WTC11 (cell line): ENCODE results near the gene MEIS2. TPM values are rescaled to one million over a fixed set of nuclear protein-coding genes. Genes with fewer than 3 reads are reported as not detected.

Experiments used
- ATAC-seq: fragments of 200-7000 bp; cut with Tn5 transposase; 2 replicates; pipeline ENCODE4 v1.10.0; 2021; ENCODE audit warnings: mild to moderate bottlenecking, moderate library complexity
- CTCF ChIA-PET: fragments of 300-600 bp; sonication (Branson Sonifier 250); formaldehyde crosslinking; loops from one replicate; lab custom pipeline; 2021; ENCODE audit warnings: antibody characterized with exemption; lab: Charles Lee
- POLR2A ChIA-PET: fragments of 350-600 bp; sonication (Branson Sonifier 250); formaldehyde crosslinking; loops from one replicate; lab custom pipeline; 2021; ENCODE audit warnings: antibody characterized with exemption; lab: Charles Lee
- DNase-seq: peaks from one replicate; pipeline ENCODE4 v3.0.0; 2021; ENCODE audit warnings: low spot score
- H3K27ac Mint-ChIP-seq: 2 replicates; pipeline ENCODE4 v1.8.0; 2021; ENCODE audit warnings: mixed read lengths
- H3K27me3 Mint-ChIP-seq: 2 replicates; pipeline ENCODE4 v1.8.0; 2021; ENCODE audit warnings: low read depth, mild to moderate bottlenecking, moderate library complexity, mixed read lengths
- H3K36me3 Mint-ChIP-seq: 2 replicates; pipeline ENCODE4 v1.8.0; 2021; ENCODE audit warnings: mixed read lengths
- H3K4me1 Mint-ChIP-seq: 2 replicates; pipeline ENCODE4 v1.8.0; 2022; ENCODE audit warnings: mixed read lengths
- H3K4me3 Mint-ChIP-seq: 2 replicates; pipeline ENCODE4 v1.8.0; 2021; ENCODE audit warnings: mild to moderate bottlenecking, moderate library complexity, mixed read lengths
- H3K9me3 Mint-ChIP-seq: 2 replicates; pipeline ENCODE4 v1.8.0; 2021; ENCODE audit warnings: mixed read lengths
- CBFB ChIP-seq: sonication (generic); formaldehyde crosslinking; IDR thresholded peaks from 2 replicates; pipeline ENCODE4 v1.8.1; 2022; ENCODE audit warnings: mild to moderate bottlenecking, low read depth, missing genetic modification reagents
- E2F5 ChIP-seq: sonication (generic); formaldehyde crosslinking; IDR thresholded peaks from 2 replicates; pipeline ENCODE4 v1.8.1; 2022; ENCODE audit warnings: mild to moderate bottlenecking, moderate library complexity, missing genetic modification reagents
- FOXJ3 ChIP-seq: sonication (generic); formaldehyde crosslinking; IDR thresholded peaks from 2 replicates; pipeline ENCODE4 v1.9.0; 2021; ENCODE audit warnings: missing genetic modification reagents, mild to moderate bottlenecking, borderline replicate concordance
- NFE2L1 ChIP-seq: sonication (generic); formaldehyde crosslinking; IDR thresholded peaks from 2 replicates; pipeline ENCODE4 v1.8.1; 2023; ENCODE audit warnings: missing genetic modification reagents
- SMAD3 ChIP-seq: sonication (generic); formaldehyde crosslinking; IDR thresholded peaks from 2 replicates; pipeline ENCODE4 v1.8.0; 2022; ENCODE audit warnings: missing genetic modification reagents, mild to moderate bottlenecking, borderline replicate concordance
- SMAD4 ChIP-seq: sonication (generic); formaldehyde crosslinking; IDR thresholded peaks from 2 replicates; pipeline ENCODE4 v1.8.0; 2022; ENCODE audit warnings: mild to moderate bottlenecking, missing genetic modification reagents
- TEAD1 ChIP-seq: sonication (generic); formaldehyde crosslinking; IDR thresholded peaks from 2 replicates; pipeline ENCODE4 v1.8.0; 2022; ENCODE audit warnings: mild to moderate bottlenecking, missing genetic modification reagents
- TP53 ChIP-seq: sonication (generic); formaldehyde crosslinking; IDR thresholded peaks from 2 replicates; pipeline ENCODE4 v1.8.1; 2023; ENCODE audit warnings: mild to moderate bottlenecking, missing genetic modification reagents
- USF2 ChIP-seq: sonication (generic); formaldehyde crosslinking; IDR thresholded peaks from 2 replicates; pipeline ENCODE4 v1.8.1; 2023; ENCODE audit warnings: mild to moderate bottlenecking, missing genetic modification reagents, moderate library complexity
- ZNF281 ChIP-seq: sonication (generic); formaldehyde crosslinking; IDR thresholded peaks from 2 replicates; pipeline ENCODE4 v1.8.0; 2023; ENCODE audit warnings: mild to moderate bottlenecking, missing genetic modification reagents
- ZNF512 ChIP-seq: sonication (generic); formaldehyde crosslinking; IDR thresholded peaks from 2 replicates; pipeline ENCODE4 v1.8.1; 2022; ENCODE audit warnings: missing genetic modification reagents, borderline replicate concordance
- total RNA-seq: library from RNA; stranded (reverse); gene quantifications from 3 replicates; pipeline ENCODE4 v1.2.3, GENCODE V29; 2021
- TF ChIP-seq, protein P1 (sequence below): sonication (generic); formaldehyde crosslinking; IDR thresholded peaks from 2 replicates; pipeline ENCODE4 v1.8.1; 2023; ENCODE audit warnings: mild to moderate bottlenecking, moderate library complexity, missing genetic modification reagents
- TF ChIP-seq, protein P2 (sequence below): sonication (generic); formaldehyde crosslinking; IDR thresholded peaks from 2 replicates; pipeline ENCODE4 v1.8.0; 2023; ENCODE audit warnings: missing genetic modification reagents, mild to moderate bottlenecking, borderline replicate concordance
- TF ChIP-seq, protein P3 (sequence below): sonication (generic); formaldehyde crosslinking; IDR thresholded peaks from 2 replicates; pipeline ENCODE4 v1.8.0; 2022; ENCODE audit warnings: mild to moderate bottlenecking, missing genetic modification reagents

Gene MEIS2
- total RNA-seq, 1 experiment from 2014 or later, result 0.57 TPM

DNA sequence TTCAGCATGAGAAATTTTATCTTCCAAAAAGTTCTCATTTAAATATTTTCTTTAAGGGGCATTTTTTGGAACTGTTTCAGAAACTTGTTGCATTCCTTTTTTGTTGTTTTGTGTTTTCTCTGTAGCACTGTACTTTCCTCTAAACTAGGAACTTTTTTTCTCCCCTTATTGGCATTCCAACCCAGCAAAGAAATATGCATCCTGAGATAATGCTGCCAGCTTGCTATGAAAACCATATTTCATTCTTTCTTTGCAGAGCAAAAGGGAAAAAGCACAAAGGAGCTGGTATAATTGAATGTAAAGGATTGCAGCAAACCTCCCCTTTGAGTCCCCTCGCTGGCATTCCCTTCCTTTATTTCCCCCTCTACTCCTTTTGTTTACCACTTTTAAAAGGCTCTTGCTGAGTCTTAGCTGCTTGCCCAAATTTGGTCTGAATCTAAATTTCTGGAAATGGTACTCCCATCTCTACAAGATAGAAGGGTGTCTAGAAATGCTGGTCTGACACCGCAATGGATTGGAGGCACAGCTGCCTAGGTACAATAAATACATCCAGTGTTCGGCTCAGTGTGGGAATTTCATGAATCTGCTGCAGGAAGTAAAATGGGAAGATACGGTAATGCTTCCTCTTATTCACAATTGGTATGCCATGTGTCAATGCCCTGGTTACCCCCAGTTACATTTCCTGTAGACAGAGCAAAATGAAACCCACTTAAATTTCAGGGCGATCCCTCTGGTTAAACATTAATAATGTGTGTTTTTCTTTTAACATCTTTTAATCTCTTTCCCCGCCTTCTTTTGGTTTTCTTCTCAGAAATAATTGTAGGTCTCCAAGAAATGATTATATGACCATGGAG is 156.6 kb downstream of the MEIS2 start:
- DNase-seq (no peak), ATAC-seq (no peak)
- Mint-ChIP-seq H3K27me3 (no peaks in the 10 kb centered on the region), H3K36me3 (no peaks in the 10 kb centered on the region), H3K4me1 (peaks cover 22% of the 10 kb centered on the region), H3K9me3 (no peaks in the 10 kb centered on the region), H3K27ac (no peak overlapping the region), H3K4me3 (no peak overlapping the region)
- ChIA-PET POLR2A (no interaction called here), CTCF (no interaction called here)
- TF ChIP-seq, protein P1, sequence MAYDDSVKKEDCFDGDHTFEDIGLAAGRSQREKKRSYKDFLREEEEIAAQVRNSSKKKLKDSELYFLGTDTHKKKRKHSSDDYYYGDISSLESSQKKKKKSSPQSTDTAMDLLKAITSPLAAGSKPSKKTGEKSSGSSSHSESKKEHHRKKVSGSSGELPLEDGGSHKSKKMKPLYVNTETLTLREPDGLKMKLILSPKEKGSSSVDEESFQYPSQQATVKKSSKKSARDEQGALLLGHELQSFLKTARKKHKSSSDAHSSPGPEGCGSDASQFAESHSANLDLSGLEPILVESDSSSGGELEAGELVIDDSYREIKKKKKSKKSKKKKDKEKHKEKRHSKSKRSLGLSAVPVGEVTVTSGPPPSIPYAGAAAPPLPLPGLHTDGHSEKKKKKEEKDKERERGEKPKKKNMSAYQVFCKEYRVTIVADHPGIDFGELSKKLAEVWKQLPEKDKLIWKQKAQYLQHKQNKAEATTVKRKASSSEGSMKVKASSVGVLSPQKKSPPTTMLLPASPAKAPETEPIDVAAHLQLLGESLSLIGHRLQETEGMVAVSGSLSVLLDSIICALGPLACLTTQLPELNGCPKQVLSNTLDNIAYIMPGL (CRISPR knock-in tag), result no peak
- TF ChIP-seq USF2 (CRISPR knock-in tag) (no peak), ZNF512 (no peak), NFE2L1 (CRISPR knock-in tag) (no peak)
- TF ChIP-seq, protein P2, sequence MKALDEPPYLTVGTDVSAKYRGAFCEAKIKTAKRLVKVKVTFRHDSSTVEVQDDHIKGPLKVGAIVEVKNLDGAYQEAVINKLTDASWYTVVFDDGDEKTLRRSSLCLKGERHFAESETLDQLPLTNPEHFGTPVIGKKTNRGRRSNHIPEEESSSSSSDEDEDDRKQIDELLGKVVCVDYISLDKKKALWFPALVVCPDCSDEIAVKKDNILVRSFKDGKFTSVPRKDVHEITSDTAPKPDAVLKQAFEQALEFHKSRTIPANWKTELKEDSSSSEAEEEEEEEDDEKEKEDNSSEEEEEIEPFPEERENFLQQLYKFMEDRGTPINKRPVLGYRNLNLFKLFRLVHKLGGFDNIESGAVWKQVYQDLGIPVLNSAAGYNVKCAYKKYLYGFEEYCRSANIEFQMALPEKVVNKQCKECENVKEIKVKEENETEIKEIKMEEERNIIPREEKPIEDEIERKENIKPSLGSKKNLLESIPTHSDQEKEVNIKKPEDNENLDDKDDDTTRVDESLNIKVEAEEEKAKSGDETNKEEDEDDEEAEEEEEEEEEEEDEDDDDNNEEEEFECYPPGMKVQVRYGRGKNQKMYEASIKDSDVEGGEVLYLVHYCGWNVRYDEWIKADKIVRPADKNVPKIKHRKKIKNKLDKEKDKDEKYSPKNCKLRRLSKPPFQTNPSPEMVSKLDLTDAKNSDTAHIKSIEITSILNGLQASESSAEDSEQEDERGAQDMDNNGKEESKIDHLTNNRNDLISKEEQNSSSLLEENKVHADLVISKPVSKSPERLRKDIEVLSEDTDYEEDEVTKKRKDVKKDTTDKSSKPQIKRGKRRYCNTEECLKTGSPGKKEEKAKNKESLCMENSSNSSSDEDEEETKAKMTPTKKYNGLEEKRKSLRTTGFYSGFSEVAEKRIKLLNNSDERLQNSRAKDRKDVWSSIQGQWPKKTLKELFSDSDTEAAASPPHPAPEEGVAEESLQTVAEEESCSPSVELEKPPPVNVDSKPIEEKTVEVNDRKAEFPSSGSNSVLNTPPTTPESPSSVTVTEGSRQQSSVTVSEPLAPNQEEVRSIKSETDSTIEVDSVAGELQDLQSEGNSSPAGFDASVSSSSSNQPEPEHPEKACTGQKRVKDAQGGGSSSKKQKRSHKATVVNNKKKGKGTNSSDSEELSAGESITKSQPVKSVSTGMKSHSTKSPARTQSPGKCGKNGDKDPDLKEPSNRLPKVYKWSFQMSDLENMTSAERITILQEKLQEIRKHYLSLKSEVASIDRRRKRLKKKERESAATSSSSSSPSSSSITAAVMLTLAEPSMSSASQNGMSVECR (CRISPR knock-in tag), result no peak

- Mint-ChIP-seq H3K4me1 (peaks cover 22% of the 10 kb centered on the region), H3K36me3 (no peaks in the 10 kb centered on the region), H3K27ac (no peak overlapping the region), H3K9me3 (no peaks in the 10 kb centered on the region), H3K27me3 (no peaks in the 10 kb centered on the region), H3K4me3 (no peak overlapping the region)
- DNase-seq (no peak), ATAC-seq (no peak)
- ChIA-PET POLR2A (no interaction called here), CTCF (no interaction called here)
- no peak for TF ChIP-seq FOXJ3
- no peak for TF ChIP-seq ZNF281
- no peak for TF ChIP-seq TEAD1 (CRISPR knock-in tag)
- TF ChIP-seq, protein P2 (CRISPR knock-in tag), result no peak
- TF ChIP-seq TP53, result no peak
- no peak for TF ChIP-seq CBFB (CRISPR knock-in tag)
- TF ChIP-seq SMAD3 (CRISPR knock-in tag), result no peak
- TF ChIP-seq SMAD4 (CRISPR knock-in tag), result no peak
- TF ChIP-seq E2F5, result no peak
- TF ChIP-seq, protein P3, sequence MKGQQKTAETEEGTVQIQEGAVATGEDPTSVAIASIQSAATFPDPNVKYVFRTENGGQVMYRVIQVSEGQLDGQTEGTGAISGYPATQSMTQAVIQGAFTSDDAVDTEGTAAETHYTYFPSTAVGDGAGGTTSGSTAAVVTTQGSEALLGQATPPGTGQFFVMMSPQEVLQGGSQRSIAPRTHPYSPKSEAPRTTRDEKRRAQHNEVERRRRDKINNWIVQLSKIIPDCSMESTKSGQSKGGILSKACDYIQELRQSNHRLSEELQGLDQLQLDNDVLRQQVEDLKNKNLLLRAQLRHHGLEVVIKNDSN (CRISPR knock-in tag), result no peak
Observed at GRCh38 chr15:36942248-36942827, 158.0 kb downstream of the MEIS2 start.
